ENCODE results near the gene AMDHD1.

Gene AMDHD1

GRCh38 chr12:95993907-95994306 lies 50.8 kb downstream of the AMDHD1 start:
- in situ Hi-C loops (cut with MboI; ENCODE audit: low sequenced_read_pairs), result no loop called here

GRCh38 chr12:95994476-95994875 lies 51.3 kb downstream of the AMDHD1 start:
- in situ Hi-C loops (cut with MboI; ENCODE audit: low sequenced_read_pairs), result no loop called here

- in situ Hi-C loops (cut with MboI; ENCODE audit: low sequenced_read_pairs), result no loop called here
These were observed 52.3 kb downstream of the AMDHD1 start for GRCh38 chr12:95995238-95996031.

- in situ Hi-C loops (cut with MboI; ENCODE audit: low sequenced_read_pairs), result no loop called here
These were observed 53.0 kb downstream of the AMDHD1 start, which contains the start of gene HAL for GRCh38 chr12:95996034-95996658. Gene HAL, minus strand, starts transcription at chr12:95996344. Its CDS starts 434 bp downstream, at chr12:95995910.

DNA sequence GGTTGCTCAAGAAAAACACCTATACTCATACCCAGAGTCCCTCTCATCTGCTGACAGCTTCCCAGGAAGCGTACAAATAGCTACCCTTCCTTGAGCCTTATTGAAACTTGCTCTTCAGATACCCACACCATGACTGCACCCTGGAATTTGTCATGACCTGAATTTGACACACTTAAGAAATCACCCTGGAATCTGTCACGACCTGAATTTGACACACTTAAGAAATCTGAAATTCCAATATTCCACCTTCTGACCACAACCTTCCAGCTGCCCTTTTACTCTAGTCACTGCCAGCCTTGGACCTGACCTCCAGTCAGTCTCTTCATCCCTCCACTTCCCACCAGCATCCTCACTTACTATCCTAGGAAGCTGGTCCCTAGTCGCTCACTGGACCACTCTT lies 54.1 kb downstream of the AMDHD1 start:
- in situ Hi-C loops (cut with MboI; ENCODE audit: low sequenced_read_pairs), result no loop called here

- in situ Hi-C loops (cut with MboI; ENCODE audit: low sequenced_read_pairs), result no loop called here
These were observed 54.9 kb downstream of the AMDHD1 start for GRCh38 chr12:95997911-95998510.

- in situ Hi-C loops (cut with MboI; ENCODE audit: low sequenced_read_pairs), result no loop called here
These were observed 55.6 kb downstream of the AMDHD1 start for GRCh38 chr12:95998611-95999286.

GRCh38 chr12:95999484-95999883 lies 56.4 kb downstream of the AMDHD1 start:
- in situ Hi-C loops (cut with MboI; ENCODE audit: low sequenced_read_pairs), result no loop called here

GRCh38 chr12:96000858-96001257 lies 57.7 kb downstream of the AMDHD1 start:
- in situ Hi-C loops (cut with MboI; ENCODE audit: low sequenced_read_pairs), result no loop called here

DNA sequence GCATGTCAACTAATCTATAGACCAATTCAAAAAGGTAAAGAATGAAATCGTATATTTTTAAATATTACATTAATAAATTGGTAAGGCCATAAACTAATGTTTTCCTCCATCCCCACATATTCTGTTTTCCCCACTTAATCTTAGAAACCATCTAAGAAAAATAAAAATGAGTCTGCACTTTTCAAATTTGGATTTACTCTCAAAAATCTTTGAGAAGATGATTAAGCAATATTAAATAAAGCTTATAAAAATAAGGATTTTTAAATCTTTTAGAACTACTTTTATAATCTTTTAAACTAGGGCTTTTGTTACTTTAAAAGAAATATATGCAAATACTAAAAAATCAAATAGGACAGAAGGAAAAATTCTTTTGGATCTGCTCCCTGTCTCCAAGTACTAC lies 63.6 kb downstream of the AMDHD1 start:
- in situ Hi-C loops (cut with MboI; ENCODE audit: low sequenced_read_pairs), result no loop called here

DNA sequence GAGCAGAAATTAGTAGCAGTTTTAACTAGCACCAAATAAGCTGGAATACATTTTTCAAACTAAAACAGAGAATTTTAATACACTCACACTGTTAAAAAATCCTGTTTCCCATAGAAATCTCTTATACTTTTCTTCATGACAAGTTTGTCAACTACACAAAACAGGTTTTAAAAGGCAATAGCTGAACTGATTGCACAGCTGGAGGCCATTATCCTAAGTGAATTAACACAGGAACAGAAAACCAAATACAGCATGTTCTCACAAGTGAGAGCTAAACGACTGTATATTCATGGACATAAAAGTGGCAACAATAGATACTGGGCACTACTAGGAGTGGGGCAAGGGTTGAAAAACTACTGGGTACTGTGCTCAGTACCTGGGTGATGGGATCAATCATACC lies 64.6 kb downstream of the AMDHD1 start:
- in situ Hi-C loops (cut with MboI; ENCODE audit: low sequenced_read_pairs), result no loop called here

GRCh38 chr12:96014943-96015599 lies 71.9 kb downstream of the AMDHD1 start:
- in situ Hi-C loops (cut with MboI; ENCODE audit: low sequenced_read_pairs), result no loop called here

DNA sequence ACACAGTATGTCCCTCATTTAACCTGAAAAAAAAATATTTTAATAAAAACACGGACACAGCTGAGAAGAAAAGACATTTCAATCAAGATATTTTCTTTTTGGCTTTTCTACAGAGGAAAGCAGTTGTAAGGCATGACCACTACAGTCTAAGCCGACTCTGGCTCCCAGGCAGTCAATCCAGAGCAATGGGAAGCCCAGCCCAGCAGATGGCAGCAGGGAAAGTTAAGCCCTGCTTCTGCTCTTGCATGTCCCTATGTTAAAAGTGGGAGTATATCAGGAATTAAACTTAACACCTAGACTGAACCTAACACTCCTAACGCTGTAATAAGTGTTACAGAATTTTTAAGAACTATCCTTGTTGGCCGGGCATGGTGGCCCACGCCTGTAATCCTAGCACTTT lies 72.5 kb downstream of the AMDHD1 start:
- in situ Hi-C loops (cut with MboI; ENCODE audit: low sequenced_read_pairs), result no loop called here
